HG02588 (cell line): Measurements from ENCODE around the gene WDR91.
"Not testable (repeated sequence)": the region's sequence is repeated elsewhere in the genome, so short reads cannot be mapped to it uniquely, and the experiment has no call there.

ENCODE experiments used
- ATAC-seq: cut with Tn5 transposase; IDR thresholded peaks from one replicate; pipeline ENCODE4 v1.9.1; 2021; ENCODE audit warnings: mild to moderate bottlenecking, moderate library complexity; ENCODE audit not compliant: unreplicated experiment

Gene WDR91

DNA sequence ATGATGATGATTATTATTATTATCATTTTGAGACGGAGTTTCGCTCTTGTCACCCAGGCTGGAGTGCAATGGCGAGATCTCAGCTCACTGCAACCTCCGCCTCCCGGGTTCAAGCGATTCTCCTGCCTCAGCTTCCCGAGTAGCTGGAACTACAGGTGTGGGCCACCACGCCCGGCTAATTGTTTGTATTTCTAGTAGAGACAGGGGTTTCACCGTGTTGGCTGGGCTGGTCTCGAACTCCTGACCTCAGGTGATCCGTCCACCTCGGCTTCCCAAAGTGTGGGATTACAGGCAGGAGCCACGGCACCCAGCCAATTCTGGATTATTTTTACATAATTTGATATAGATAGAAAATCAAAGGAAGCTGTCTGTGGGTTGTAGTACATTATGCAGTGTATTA is 22.8 kb upstream of the WDR91 start:
- ATAC-seq: not testable (repeated sequence)

- no peak for ATAC-seq
Measured at GRCh38 chr7:135233570-135233969, 22.2 kb upstream of the WDR91 start, which contains the start of gene STRA8. Gene STRA8 (plus strand): TSS chr7:135233838. CDS start chr7:135240525, 6,687 bp downstream.

GRCh38 chr7:135232720-135233119 is 21.4 kb upstream of the WDR91 start:
- ATAC-seq: no peak

- ATAC-seq: no peak
Measured at GRCh38 chr7:135232087-135232486, 20.8 kb upstream of the WDR91 start.

DNA sequence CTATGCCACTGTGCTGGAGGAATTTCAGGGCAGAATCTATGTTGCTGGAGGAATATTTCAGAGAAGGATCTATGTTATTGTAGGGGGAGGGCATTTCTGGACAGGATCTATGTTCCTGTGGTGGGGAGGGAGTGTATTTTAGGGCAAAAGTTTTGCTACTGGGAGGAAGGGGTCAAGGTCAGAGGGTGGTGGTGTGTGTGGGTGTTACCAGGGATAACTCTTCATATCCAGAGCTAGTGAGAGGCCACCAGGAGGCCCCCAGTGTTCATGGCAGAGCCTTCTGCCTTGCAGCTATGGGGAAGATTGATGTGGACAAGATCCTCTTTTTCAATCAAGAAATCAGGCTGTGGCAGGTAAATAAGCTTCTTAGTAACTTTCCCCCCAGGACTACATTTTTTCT is 20.4 kb upstream of the WDR91 start:
- ATAC-seq: no peak

DNA sequence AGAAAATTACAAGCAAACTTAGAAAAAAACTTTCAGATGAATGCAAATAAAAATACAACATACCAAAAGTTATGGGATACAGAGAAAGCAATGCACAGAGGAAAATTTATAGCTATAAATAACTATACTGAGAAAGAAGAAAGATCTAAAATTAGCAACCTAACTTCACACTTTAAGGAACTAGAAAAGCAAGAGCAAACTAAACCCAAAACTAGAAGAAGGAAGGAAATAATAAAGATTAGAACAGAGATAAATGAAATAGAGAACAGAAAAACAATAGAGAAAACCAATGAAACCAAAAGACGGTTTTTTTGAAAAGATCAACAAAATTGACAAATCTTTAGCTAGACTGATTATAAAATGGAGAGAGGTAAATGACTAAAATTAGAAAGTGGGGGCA is 12.7 kb upstream of the WDR91 start:
- no peak for ATAC-seq

DNA sequence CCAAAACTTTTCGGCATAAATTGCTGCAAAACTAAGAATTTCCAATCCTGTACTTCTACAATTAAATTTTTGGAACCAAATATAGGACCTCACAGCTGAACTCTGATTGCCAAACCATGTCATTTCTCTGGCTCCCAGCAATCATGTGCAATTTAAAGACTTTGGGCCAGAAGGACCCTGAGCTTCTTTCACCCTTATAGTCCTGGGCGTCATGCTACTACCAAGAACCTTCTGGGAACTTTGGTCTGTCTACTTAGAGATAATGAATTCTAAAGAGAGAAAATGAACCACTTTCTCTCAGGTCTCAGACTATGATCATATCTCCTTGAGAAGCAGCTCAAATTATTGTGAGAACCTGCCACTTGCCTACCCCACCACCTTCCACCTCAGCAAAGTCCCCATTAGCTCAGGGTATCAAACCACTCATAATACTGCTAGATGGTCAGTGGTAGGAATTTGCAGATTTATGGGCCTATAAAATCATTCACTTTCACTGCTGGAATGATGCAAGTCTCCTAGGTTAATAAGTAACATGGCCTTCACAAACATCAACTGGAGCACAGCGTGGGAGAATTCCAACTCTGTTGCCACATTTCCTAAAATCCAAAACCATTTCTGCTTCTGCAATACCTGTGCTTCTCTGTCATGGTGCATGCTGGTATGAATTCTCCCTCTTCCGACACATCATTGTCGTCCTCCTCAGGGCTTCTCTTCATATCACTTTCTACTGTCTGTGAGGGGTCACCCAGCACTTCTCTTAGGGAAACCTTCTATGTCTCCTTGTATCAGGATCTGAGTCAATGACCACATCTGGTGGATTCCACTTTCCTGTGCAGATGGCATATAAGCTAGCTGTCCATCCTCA is 6.6 kb upstream of the WDR91 start:
- no peak for ATAC-seq

DNA sequence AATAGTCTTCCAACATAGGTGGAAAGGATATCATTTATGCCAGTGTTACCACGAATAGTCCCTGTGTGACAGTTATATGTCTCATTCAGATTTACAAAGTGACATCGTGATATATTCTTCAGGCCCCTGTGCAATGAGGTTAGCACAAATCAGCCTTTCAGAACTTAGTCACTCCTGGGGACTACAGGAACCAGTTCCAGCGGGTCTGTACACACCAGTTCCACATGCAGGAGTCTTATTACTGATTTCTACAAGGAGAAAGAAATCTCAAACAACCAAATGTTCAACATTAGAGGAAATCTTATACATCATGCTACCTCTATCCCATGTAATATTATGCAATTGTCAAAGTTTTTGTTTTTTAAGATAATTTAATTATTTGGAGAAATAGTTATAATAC is 4.4 kb upstream of the WDR91 start:
- no peak for ATAC-seq

DNA sequence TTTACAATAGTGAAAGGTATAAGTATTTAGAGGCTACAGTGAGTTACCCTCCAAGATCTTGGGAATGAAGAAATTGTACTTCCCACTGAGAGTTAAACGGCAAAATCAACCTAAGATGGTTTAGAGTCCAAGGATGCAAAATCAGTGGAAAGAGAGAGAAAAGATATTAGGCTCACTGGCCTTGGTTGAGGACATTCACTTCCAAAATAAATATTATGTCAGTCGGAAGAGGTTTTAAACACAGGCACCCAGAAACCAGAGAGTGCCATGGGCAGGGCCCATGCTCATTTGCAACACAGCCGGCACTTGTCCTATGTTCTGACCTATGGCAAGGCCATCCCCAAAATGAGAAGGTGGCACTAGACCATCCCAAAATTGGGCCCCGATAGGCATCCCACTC is 3.9 kb upstream of the WDR91 start:
- ATAC-seq: no peak

GRCh38 chr7:135213831-135214230 is 2.5 kb upstream of the WDR91 start:
- ATAC-seq: no peak

GRCh38 chr7:135211946-135212685 is 790 bp upstream of the WDR91 start:
- not testable (repeated sequence) for ATAC-seq

DNA sequence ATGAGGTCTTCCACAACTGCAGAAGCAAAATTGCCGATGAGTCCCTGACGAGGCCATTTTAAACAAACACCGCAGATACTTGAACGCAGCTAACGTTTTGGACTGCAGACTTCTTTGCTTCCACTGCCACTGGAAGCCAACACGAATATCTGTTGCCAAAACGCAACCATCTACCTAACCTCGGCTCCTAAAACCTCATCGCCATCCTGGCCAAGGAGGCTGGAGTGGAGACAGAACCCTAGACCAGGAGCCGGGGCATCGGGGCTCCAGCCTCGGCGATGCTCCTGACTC is 493 bp downstream of the WDR91 start:
- ATAC-seq: no peak

DNA sequence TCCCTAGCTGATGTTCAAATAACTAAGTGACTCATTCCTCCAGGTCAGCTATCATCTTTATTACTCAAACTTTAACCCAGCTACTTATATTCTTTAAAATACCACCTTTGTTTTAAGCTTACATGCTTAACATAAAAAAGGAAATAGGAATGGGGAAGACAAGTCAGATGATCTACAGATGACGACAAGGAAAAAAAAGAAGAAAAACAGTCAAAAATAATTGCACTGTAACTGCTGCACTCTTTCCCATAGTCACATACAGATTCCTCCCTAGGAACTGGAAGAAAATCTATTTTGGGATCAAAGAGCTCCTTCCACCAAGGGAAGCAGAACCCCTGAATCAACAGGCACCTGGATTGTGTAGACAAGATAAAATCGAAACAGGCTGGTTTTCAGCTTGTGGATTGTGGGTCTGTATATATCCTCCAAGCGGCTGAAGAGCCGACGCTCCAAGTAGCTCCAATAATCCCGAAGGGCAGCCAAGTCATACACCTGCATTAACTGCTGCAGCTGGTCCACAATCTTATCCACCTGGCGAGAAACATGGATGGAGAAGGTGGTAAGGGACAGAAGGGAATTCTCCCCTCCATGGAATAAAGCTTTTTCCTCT is 2.0 kb downstream of the WDR91 start:
- no peak for ATAC-seq

GRCh38 chr7:135208102-135208793 is 3.1 kb downstream of the WDR91 start:
- ATAC-seq: no peak

GRCh38 chr7:135207406-135208101 is 3.8 kb downstream of the WDR91 start:
- ATAC-seq: no peak

GRCh38 chr7:135206941-135207391 is 4.4 kb downstream of the WDR91 start:
- peak; percentile 25 for ATAC-seq

DNA sequence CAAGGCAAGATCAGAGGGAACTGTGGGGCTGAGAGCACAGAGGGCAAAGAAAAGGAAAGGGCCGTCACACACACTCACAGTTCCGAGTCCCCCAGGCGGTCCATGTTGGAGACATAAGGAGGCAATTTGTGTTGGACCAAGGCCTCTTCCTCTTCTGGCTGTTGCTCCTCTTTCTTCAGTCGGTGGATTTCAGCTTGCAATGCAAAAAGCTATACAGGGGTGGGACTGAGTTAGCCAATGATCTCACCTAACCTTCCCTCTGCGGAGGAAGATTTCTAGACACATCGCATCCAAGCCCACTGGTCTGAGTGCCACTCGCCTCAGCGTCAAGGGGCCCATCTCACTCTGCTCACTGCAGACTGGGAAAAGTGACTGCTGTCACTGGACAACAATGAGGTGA is 5.5 kb downstream of the WDR91 start:
- no peak for ATAC-seq

GRCh38 chr7:135204876-135205275 is 6.5 kb downstream of the WDR91 start:
- ATAC-seq: no peak

GRCh38 chr7:135204341-135204749 is 7.0 kb downstream of the WDR91 start:
- ATAC-seq: no peak

DNA sequence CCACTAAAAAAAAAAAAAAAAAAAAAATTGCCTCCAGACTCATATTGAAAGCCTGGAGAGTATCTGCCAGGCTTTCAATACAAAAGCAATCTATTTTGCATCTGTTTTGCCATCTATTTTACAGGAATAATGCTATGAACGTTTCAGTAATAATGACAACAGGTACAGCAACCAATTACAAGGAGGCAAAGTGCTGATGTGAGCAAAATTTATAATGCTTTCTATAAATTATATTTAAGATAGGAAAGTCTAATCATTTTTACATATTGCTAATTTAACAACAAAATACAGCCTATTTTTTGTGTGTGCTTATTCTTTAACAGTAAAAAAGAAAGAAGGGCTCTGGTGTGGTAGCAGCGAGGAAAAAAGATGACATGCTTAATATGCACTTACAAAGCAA is 10.0 kb downstream of the WDR91 start:
- no peak for ATAC-seq
